Subcutaneous adipose tissue (tissue), 4 donors: ENCODE measurements around the gene SLC35E2B. TPM values are rescaled to one million over a fixed set of nuclear protein-coding genes. Genes with fewer than 3 reads are reported as not detected.
"Not testable (repeated sequence)": the region's sequence is repeated elsewhere in the genome, so short reads cannot be mapped to it uniquely, and the experiment has no call there.

Source experiments
- total RNA-seq, 4 donors: library from RNA; depleted of rRNA; stranded (reverse); fragments of >200 nt; gene quantifications; one replicate each; pipeline ENCODE4 v1.1.0, GENCODE V29; 2016
- TF ChIP-seq, protein P1 (sequence below): fragments of 450-650 bp; IDR thresholded peaks from one replicate; pipeline ENCODE4 v1.5.1; 2016; ENCODE audit warnings: low read depth, mild to moderate bottlenecking, control low read depth, antibody characterized with exemption, moderate library complexity

SLC35E2B gene
- total RNA-seq, 4 donors from 2014 or later: 31.3 to 45.2 (median 36.5) TPM

DNA sequence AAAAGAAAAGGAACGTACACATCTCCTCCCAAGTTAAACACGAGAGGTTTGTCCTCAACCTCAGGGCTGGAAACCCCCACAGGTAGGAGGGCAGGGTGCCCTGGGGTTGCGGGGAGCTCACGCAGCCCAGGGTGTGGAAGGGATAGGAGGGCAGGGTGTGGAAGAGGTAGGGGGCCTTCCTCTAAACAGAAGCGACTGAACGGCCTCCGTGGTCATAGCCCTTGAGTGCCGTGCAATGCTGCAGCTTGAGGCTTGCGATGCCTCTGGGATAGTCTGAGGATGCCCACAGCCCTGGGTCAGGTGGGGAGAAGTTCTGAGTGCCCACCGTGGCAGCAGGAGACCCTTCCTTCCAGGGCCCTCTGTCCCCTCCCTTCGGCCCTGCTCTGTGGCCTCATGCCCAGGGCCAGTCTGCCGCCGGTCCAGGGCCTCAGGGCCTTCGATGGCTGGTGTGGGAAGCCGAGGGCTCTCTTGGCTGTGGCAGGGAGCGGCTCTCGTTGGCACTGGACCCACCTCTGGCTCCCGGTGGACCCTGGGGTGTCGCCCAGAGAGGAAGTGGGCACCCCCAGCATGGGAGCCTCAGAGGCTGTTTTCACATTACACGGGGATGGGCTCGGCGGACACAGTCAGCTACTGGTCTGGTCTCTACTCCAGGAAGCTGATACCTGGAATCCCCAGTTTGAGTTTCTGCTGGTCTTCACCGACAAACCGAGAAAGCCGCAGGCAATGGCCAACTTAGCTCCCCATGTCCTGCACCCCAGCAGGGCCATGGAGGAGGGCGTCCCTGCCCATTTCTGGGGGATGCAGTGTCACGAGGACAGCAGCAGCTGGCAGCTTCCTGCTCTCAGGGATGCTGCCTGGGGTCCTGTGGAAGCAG, 27.4 kb downstream of the SLC35E2B start:
- TF ChIP-seq, protein P1, sequence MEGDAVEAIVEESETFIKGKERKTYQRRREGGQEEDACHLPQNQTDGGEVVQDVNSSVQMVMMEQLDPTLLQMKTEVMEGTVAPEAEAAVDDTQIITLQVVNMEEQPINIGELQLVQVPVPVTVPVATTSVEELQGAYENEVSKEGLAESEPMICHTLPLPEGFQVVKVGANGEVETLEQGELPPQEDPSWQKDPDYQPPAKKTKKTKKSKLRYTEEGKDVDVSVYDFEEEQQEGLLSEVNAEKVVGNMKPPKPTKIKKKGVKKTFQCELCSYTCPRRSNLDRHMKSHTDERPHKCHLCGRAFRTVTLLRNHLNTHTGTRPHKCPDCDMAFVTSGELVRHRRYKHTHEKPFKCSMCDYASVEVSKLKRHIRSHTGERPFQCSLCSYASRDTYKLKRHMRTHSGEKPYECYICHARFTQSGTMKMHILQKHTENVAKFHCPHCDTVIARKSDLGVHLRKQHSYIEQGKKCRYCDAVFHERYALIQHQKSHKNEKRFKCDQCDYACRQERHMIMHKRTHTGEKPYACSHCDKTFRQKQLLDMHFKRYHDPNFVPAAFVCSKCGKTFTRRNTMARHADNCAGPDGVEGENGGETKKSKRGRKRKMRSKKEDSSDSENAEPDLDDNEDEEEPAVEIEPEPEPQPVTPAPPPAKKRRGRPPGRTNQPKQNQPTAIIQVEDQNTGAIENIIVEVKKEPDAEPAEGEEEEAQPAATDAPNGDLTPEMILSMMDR: no peak

- TF ChIP-seq, protein P1: not testable (repeated sequence)
Measured at GRCh38 chr1:1658583-1659549, 33.7 kb downstream of the SLC35E2B start, which contains the start of gene CDK11B. Gene CDK11B (minus strand): TSS chr1:1659004. CDS start chr1:1657485, 1,519 bp downstream.

GRCh38 chr1:1631782-1632420, 60.7 kb downstream of the SLC35E2B start, which contains the start of gene MMP23B:
Gene MMP23B (plus strand): TSS chr1:1632173. CDS start chr1:1632219, 46 bp downstream.
- TF ChIP-seq, protein P1: no peak

DNA sequence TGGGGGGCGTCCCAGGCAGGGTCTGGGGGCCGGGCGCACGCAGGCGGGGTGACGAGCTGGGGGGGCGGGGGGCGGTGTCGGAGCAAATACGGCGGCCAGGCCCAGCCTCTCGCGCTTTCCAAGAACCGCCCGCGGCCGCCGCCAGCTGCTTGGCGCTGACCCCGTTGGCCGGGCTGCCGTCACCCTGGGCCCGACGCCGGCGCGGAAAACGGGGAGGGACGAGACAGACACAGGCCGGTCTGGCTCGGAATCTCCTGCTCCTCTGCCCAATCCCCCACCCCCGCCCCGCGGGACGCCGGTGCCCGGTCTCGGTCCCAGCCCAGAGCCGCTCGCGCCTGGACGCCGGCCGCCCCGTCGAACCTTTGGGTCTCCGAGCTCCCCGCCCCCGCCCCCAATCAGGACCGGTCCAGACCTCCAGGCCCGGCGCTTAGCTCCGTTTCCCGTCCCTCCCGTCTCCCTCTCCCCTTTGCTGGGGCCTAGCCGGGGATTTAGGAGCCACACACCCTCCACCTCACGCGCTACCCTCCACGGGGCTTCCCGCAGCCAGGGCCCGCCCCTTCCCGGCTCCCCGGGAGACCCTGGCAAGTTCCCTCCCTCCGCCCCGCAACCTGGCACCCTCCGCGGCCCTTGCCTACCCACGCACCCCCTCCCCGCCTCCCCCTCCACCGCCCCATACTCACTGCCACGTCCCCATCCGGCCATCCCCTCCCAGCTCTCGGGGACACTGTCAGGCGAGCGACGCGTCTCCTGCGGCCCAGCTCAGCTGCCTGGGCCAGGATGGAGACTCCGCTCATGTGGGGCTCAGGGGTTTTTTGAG, 61.4 kb downstream of the SLC35E2B start:
- TF ChIP-seq, protein P1: no peak

DNA sequence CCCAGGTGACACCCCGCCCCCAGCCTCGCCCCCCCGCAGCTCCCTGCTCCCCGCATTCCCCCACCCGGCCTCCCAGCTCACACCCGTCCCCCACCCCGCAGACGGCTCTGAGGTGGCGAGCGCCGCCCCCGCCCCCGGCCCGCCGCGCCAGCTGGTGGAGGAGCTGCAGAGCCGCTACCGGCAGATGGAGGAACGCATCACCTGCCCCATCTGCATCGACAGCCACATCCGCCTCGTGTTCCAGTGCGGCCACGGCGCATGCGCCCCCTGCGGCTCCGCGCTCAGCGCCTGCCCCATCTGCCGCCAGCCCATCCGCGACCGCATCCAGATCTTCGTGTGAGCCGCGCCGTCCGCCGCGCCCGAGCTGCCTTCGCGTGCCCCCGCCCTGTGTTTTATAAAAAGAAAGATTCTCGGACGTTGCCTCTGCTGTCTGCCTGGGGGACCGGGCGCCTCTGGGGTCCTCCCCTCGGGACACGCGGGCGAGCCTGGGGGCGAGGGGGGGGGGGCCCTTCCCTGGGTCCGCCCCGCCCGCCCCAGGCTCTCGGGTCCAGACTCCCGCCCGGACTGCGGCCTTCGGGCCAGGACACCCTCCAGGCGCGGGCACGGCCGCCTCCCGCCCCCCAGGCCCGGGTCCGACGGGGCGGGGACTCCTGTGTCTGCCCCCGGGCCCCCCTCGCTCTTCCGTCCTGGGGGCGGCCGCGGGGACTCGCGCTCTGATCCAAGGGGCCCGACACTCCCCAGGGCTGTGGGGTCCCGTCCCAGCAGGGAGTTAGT, 62.2 kb downstream of the SLC35E2B start:
- TF ChIP-seq, protein P1: no peak
